OCI-LY1 (cell line): ENCODE measurements around the gene COL4A4.

Experiments used
- EZH2 ChIP-seq: fragments of 200-600 bp; sonication (generic), shearing (Covaris generic); IDR thresholded peaks from 2 replicates; pipeline ENCODE4 v1.8.0; 2017; ENCODE audit warnings: borderline replicate concordance, mixed run types, mild to moderate bottlenecking, antibody characterized with exemption, low read length, moderate library complexity, mixed read lengths
- TF ChIP-seq, protein P1 (sequence below): fragments of 200-600 bp; sonication (generic), shearing (Covaris generic); IDR thresholded peaks from 2 replicates; pipeline ENCODE4 v1.5.1; 2017; ENCODE audit warnings: mild to moderate bottlenecking, antibody characterized with exemption, low read length, moderate library complexity, mixed read lengths

DNA sequence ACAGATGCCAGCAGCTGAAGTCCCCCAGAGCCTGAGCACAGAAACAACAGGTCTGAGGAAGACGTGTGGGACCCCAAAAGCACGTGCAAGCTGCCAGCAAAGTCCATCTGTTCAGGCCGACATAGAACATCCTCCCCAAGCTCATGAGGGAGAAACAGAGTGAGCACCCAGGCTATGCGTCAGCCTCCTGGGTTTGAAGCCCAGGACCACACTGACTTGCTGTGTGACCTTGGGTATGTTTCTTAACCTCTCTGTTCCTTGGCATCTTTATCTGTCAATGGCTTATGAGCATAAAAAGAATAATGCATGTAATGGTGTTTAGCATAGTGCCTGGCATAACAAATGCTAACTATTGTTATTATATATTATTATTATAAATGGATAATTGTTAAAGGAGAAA, 40.3 kb downstream of the COL4A4 start:
- TF ChIP-seq, protein P1, sequence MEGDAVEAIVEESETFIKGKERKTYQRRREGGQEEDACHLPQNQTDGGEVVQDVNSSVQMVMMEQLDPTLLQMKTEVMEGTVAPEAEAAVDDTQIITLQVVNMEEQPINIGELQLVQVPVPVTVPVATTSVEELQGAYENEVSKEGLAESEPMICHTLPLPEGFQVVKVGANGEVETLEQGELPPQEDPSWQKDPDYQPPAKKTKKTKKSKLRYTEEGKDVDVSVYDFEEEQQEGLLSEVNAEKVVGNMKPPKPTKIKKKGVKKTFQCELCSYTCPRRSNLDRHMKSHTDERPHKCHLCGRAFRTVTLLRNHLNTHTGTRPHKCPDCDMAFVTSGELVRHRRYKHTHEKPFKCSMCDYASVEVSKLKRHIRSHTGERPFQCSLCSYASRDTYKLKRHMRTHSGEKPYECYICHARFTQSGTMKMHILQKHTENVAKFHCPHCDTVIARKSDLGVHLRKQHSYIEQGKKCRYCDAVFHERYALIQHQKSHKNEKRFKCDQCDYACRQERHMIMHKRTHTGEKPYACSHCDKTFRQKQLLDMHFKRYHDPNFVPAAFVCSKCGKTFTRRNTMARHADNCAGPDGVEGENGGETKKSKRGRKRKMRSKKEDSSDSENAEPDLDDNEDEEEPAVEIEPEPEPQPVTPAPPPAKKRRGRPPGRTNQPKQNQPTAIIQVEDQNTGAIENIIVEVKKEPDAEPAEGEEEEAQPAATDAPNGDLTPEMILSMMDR, result no peak
- no peak for TF ChIP-seq EZH2
